HEK293 (cell line): ENCODE results near the gene ADAMTS20.

Source experiments
- CTCF ChIP-seq: fragments of 450-650 bp; formaldehyde crosslinking; IDR thresholded peaks from 2 replicates; pipeline ENCODE4 v1.5.1; 2016; ENCODE audit warnings: missing biosample characterization, missing genetic modification characterization
- PATZ1 ChIP-seq: fragments of 450-650 bp; formaldehyde crosslinking; IDR thresholded peaks from 2 replicates; pipeline ENCODE4 v1.5.1; 2016; ENCODE audit warnings: missing biosample characterization, missing genetic modification characterization
- REPIN1 ChIP-seq: fragments of 450-650 bp; formaldehyde crosslinking; IDR thresholded peaks from 2 replicates; pipeline ENCODE4 v1.5.1; 2017; ENCODE audit warnings: missing biosample characterization, missing genetic modification characterization, low read depth
- SP2 ChIP-seq: fragments of 450-650 bp; formaldehyde crosslinking; IDR thresholded peaks from 2 replicates; pipeline ENCODE4 v1.5.1; 2016; ENCODE audit warnings: missing biosample characterization, missing genetic modification characterization
- TCF7L2 ChIP-seq: IDR thresholded peaks from 2 replicates; pipeline ENCODE4 v1.6.1; 2011; ENCODE audit warnings: low read depth, mild to moderate bottlenecking, inconsistent platforms, low read length, moderate library complexity, borderline replicate concordance
- ZEB2 ChIP-seq: fragments of 450-650 bp; formaldehyde crosslinking; IDR thresholded peaks from 2 replicates; pipeline ENCODE4 v1.5.1; 2016; ENCODE audit warnings: missing biosample characterization, missing genetic modification characterization
- ZNF146 ChIP-seq: fragments of 450-650 bp; formaldehyde crosslinking; IDR thresholded peaks from 2 replicates; pipeline ENCODE4 v1.5.1; 2016; ENCODE audit warnings: missing biosample characterization, missing genetic modification characterization
- ZNF292 ChIP-seq: fragments of 450-650 bp; formaldehyde crosslinking; IDR thresholded peaks from 2 replicates; pipeline ENCODE4 v1.5.1; 2016; ENCODE audit warnings: low read depth, missing biosample characterization, missing genetic modification characterization, borderline replicate concordance
- ZNF311 ChIP-seq: fragments of 450-650 bp; formaldehyde crosslinking; IDR thresholded peaks from 2 replicates; pipeline ENCODE4 v1.5.1; 2017; ENCODE audit warnings: missing biosample characterization, missing genetic modification characterization, borderline replicate concordance
- ZNF501 ChIP-seq: fragments of 450-650 bp; formaldehyde crosslinking; IDR thresholded peaks from 2 replicates; pipeline ENCODE4 v1.5.1; 2016; ENCODE audit warnings: missing biosample characterization, missing genetic modification characterization
- ZNF660 ChIP-seq: fragments of 450-650 bp; IDR thresholded peaks from 2 replicates; pipeline ENCODE4 v1.5.1; 2018; ENCODE audit warnings: missing biosample characterization, mild to moderate bottlenecking, missing genetic modification characterization
- ZNF707 ChIP-seq: fragments of 450-650 bp; formaldehyde crosslinking; IDR thresholded peaks from 2 replicates; pipeline ENCODE4 v1.5.1; 2016; ENCODE audit warnings: missing biosample characterization, missing genetic modification characterization

DNA sequence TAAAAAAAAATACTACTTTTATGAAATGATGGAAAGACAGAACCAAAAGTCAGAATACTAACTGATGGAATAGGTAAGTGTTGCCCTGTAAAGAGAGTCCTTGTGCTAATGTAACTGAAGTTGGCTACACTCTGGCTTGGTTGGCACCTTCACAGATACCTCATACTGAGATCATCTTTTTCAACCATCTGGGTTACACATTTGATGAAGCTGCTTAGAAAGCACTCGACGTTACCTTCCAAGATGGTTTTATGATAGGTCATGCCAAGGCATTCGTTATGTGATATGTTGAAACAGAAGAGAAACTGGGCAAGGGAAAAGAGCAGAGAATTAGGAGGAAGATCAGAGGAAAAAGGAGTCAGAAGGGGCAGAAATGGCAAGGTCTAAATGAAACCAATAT is 203.8 kb downstream of the ADAMTS20 start:
- no peak for TF ChIP-seq CTCF (tag by site-specific recombination)
- no peak for TF ChIP-seq ZNF501 (tag by site-specific recombination)
- TF ChIP-seq ZNF660, result no peak
- TF ChIP-seq ZNF292 (tag by site-specific recombination), result no peak
- TF ChIP-seq ZNF707 (tag by site-specific recombination), result no peak
- TF ChIP-seq SP2 (tag by site-specific recombination), result no peak
- no peak for TF ChIP-seq TCF7L2
- TF ChIP-seq ZNF146 (tag by site-specific recombination), result no peak
- no peak for TF ChIP-seq ZEB2 (tag by site-specific recombination)
- TF ChIP-seq ZNF311 (tag by site-specific recombination), result no peak
- TF ChIP-seq REPIN1 (tag by site-specific recombination), result no peak
- TF ChIP-seq PATZ1, result no peak
